GM10266 (cell line): Measurements from ENCODE around the gene DGKQ.

Experiments
- DNase-seq: peaks from one replicate; pipeline ENCODE4 v3.0.0; 2012; ENCODE audit errors: extremely low spot score
- TF ChIP-seq, protein P1 (sequence below): IDR thresholded peaks from 2 replicates; pipeline ENCODE4 v1.5.1; 2012; ENCODE audit warnings: mild to moderate bottlenecking, low read depth; ENCODE audit not compliant: control insufficient read depth, insufficient read depth; ENCODE audit errors: missing control alignments

The DGKQ gene

GRCh38 chr4:965048-965765 lies 8.2 kb downstream of the DGKQ start:
- no peak for DNase-seq
- TF ChIP-seq, protein P1, sequence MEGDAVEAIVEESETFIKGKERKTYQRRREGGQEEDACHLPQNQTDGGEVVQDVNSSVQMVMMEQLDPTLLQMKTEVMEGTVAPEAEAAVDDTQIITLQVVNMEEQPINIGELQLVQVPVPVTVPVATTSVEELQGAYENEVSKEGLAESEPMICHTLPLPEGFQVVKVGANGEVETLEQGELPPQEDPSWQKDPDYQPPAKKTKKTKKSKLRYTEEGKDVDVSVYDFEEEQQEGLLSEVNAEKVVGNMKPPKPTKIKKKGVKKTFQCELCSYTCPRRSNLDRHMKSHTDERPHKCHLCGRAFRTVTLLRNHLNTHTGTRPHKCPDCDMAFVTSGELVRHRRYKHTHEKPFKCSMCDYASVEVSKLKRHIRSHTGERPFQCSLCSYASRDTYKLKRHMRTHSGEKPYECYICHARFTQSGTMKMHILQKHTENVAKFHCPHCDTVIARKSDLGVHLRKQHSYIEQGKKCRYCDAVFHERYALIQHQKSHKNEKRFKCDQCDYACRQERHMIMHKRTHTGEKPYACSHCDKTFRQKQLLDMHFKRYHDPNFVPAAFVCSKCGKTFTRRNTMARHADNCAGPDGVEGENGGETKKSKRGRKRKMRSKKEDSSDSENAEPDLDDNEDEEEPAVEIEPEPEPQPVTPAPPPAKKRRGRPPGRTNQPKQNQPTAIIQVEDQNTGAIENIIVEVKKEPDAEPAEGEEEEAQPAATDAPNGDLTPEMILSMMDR = no peak

GRCh38 chr4:964346-965025 lies 8.9 kb downstream of the DGKQ start:
- DNase-seq = no peak
- TF ChIP-seq, protein P1 = no peak

DNA sequence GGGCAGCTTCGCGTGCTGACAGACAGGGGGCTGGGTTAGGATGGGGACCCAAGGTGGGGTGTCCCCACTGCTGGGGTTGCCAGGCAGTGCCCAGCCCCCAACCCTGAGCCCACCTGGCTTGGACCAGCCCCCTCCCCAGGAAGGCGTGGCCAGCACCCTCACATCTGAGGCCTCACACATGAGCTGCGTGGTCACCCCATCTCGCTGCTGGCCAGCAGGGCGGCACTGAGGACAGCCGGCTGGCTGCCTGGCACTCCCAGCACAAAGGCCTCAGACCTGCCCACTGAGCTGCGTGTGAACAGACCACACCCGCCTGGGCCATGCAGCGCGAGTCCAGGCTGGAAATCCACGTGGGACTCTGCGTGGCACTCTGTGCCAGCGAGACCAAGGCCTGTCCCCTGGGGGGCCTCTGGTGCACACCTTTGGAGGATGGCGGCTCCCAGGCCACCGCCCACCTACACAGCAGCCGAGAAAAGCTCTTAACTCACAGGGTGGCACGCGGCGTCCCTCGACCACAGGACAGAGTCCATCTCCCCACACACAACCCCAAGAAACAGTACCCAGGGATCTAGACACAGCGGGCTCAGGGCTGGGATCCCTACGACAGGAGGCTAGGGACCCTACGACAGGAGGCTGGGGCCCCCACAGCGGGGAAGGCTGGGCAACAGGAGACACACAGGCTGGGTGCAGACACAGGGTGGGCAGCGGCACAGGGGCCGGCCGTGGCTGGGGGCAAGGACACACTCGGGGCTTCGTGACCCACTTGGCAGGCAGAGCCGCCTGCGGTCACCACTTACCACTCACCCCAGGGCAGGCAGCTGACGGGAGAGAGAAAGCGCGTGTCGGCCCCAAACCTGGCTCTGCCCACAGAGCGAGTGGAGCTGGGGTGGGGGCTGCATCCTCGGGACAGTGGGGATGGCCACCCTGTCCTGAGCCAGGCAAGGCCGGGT lies 9.8 kb downstream of the DGKQ start:
- no peak for DNase-seq
- TF ChIP-seq, protein P1 = no peak

- no peak for DNase-seq
- TF ChIP-seq, protein P1 = no peak
These were observed 10.8 kb downstream of the DGKQ start for GRCh38 chr4:962231-963208.

GRCh38 chr4:961351-962230 lies 11.8 kb downstream of the DGKQ start:
- TF ChIP-seq, protein P1 = no peak
- DNase-seq = no peak
